VCaP (cell line): ENCODE data around the gene ATXN7.

Experiments
- H3K27ac ChIP-seq: fragments of 450-650 bp; 2 replicates; pipeline ENCODE4 v1.5.1; 2017
- TF ChIP-seq, protein P1 (sequence below): fragments of 450-650 bp; conservative IDR thresholded peaks from 2 replicates; pipeline ENCODE4 v1.5.1; 2017; ENCODE audit warnings: mild to moderate bottlenecking, moderate library complexity

Gene ATXN7

DNA sequence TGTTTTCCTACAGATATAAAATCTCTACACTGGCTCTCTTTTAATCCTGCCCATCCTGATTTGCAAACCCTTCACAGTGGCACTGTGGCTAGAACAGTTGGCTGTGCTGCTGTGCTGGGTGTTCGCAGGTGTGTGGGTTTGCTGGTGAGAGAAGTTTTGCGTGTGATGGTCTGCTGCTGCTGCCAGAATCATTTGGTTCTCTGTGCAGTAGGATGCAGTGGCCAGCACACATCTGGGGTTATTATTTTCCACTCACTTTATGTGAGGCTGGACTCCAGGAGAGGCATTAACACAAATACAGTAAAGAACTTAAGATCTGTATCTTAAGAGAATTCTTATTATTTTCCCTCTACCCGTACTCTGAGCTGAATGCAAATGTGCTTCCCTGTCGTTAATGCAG is 175.7 kb downstream of the ATXN7 start:
- TF ChIP-seq, protein P1, sequence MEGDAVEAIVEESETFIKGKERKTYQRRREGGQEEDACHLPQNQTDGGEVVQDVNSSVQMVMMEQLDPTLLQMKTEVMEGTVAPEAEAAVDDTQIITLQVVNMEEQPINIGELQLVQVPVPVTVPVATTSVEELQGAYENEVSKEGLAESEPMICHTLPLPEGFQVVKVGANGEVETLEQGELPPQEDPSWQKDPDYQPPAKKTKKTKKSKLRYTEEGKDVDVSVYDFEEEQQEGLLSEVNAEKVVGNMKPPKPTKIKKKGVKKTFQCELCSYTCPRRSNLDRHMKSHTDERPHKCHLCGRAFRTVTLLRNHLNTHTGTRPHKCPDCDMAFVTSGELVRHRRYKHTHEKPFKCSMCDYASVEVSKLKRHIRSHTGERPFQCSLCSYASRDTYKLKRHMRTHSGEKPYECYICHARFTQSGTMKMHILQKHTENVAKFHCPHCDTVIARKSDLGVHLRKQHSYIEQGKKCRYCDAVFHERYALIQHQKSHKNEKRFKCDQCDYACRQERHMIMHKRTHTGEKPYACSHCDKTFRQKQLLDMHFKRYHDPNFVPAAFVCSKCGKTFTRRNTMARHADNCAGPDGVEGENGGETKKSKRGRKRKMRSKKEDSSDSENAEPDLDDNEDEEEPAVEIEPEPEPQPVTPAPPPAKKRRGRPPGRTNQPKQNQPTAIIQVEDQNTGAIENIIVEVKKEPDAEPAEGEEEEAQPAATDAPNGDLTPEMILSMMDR: no peak
- H3K27ac ChIP-seq: no peak overlapping the region

DNA sequence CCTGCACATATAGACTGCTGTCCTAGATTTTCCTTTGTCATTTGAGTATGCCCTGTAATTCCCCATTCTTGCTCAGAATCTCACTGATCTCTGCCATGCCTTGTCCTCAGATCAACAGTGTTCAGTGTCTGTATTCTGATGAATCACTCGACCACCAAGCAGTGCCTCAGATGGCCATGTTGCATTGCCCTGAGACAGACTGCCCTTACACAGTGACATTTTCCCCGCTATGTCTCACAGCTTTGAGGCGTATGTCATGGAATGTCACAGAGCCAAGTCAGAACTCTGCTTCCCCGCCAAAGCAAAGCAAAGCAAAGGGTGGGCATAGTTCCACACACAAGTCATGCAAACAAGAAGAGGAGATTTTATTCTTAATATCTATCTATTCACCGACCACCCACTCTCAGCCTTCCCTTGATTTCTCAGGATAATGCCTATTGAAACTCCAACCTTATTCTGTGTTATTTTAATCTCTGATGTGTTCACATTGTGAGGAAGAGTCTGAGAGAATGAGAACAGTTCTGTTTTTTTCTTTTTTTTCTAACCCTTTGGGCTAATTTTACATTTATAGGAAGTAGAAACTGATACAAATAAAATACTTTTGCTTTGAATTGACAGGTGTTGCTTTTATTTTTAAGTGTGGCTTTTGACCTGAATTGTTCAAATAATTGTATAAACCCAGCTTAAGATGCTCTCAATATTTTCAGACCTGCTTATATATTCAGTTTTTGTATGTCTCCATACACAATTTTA is 176.5 kb downstream of the ATXN7 start:
- H3K27ac ChIP-seq: no peak overlapping the region
- TF ChIP-seq, protein P1: no peak

DNA sequence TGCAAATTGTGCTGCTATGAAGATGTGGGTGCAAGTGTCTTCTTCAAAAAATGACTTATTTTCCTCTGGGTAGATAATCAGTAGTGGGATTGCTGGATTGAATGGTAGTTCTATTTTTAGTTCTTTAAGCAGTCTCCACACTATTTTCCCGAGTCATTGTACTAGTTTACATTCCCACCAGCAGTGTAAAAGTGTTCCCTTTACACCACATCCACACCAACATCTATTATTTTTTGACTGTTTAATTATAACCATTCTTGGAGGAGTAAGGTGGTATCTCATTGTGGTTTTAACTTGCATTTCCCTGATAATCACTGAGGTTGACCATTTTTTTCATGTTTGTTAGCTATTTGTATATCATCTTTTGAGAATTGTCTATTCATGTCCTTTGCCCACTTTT is 179.3 kb downstream of the ATXN7 start:
- no peak overlapping the region for H3K27ac ChIP-seq
- TF ChIP-seq, protein P1: no peak

DNA sequence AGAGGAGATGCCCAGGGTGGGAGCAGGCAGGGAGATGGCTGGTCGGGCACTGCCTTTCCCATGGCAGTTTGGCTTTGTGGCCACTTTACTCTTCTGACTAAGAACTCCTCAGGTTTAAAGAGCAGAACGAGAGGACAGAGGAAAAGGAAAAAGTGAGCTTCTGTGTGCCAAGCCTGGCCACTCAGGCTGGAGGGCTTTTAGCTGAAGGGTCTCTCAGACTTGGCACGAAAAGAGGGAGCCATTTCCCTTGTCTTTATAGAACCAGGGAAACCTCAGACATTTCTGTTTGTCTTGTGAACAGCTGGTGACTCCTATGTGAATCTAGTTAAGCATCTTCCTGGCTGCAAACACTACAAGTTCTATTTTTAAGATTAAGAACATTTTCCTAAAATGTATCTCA is 182.9 kb downstream of the ATXN7 start:
- TF ChIP-seq, protein P1: no peak
- H3K27ac ChIP-seq: no peak overlapping the region

DNA sequence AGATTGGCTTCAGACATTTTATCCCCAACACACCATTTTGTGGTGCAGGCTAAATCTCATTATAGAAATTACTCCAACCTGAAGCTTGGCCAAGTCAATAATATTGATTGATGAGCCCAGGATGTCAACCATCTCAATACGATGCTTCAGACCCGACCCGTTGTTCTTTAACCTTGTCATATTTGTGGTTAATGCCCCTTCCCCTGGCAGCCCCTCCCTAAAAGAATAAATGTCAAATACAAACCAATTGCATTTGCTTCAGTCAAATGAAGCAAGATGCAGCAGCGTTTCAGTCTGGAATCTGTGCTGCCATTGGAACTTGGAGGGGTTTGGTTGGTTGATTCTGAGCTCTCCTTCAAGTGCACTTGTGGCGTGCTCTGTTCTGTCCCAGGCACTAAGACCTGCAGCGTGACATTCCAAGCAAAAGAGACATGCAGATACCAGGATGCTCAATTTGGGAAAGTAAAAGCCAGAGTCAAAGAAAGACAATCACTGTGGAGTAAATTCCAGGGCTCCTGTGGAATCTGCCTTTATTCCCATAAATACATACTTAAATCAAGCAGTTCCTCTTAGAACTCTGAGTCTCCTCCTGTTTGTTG is 183.4 kb downstream of the ATXN7 start:
- TF ChIP-seq, protein P1: no peak
- H3K27ac ChIP-seq: no peak overlapping the region

DNA sequence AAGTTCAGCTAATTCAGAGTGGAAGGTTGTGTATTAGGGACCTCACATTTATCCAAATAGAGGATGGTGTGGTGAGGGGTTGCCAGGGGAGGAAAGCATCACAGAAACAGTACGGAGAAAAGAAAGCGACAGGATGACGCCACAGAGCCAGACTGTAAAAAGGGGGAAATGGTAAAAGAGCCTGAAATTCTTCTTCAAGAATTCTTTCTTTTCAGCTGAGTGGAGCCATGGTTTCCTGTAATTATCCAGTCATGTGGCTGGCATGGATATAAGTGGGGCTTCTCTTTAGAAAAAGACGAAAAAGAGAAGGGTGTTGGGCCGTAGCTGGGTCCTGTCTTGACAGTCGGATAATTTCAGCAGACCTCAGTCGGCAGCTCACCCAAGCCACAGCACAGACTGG is 184.1 kb downstream of the ATXN7 start:
- TF ChIP-seq, protein P1: no peak
- no peak overlapping the region for H3K27ac ChIP-seq

DNA sequence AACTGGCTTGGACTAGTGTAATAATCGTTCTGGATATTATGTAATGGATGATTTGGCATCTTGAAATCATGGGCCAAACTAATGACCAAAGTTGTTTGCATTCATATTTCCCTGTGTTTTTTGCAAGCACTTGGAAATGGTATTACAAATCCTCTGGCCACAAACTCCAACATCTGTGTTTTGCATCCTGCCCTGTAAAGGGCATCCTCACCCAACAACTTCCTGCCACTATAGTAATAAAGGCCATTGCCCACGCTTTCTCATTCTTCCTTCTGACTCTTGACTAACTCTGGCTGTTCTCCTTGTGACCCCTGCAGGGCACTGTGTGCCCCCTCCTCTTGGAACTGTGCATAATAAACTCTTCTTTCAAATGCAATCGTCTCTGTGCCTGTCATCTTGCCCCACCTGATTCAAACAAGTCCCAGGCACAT is 185.0 kb downstream of the ATXN7 start:
- TF ChIP-seq, protein P1: no peak
- no peak overlapping the region for H3K27ac ChIP-seq
